Bronchial epithelial cell (primary cell): ENCODE measurements around the gene STK31. TPM values are rescaled to one million over a fixed set of nuclear protein-coding genes. Genes with fewer than 3 reads are reported as not detected.
"Not testable (repeated sequence)": the region's sequence is repeated elsewhere in the genome, so short reads cannot be mapped to it uniquely, and the experiment has no call there.

ENCODE experiments used
- DNase-seq: peaks from one replicate; pipeline ENCODE4 v3.0.0-alpha.2; 2010; ENCODE audit warnings: low read depth
- FAIRE-seq: peaks from 2 replicates; lab custom pipeline; 2011; peaks lifted over from hg19 to GRCh38; lab: Jason Lieb, UNC
- H3K27me3 ChIP-seq: 2 replicates; pipeline ENCODE4 v1.5.1; 2011; ENCODE audit warnings: low read length; ENCODE audit not compliant: control insufficient read depth, insufficient read depth
- H3K36me3 ChIP-seq: 2 replicates; pipeline ENCODE4 v1.5.1; 2011; ENCODE audit warnings: low read length; ENCODE audit not compliant: control insufficient read depth, insufficient read depth
- H3K4me3 ChIP-seq: 2 replicates; pipeline ENCODE4 v1.5.1; 2011; ENCODE audit warnings: mild to moderate bottlenecking, low read depth, low read length, control low read depth
- total RNA-seq: library from RNA; depleted of rRNA; stranded (reverse); fragments of >200 nt; gene quantifications from 2 replicates; pipeline ENCODE4 v1.2.1, GENCODE V29; 2014
- TF ChIP-seq, protein P1 (sequence below): IDR thresholded peaks from 2 replicates; pipeline ENCODE4 v1.5.1; 2011; ENCODE audit warnings: mild to moderate bottlenecking, moderate library complexity, low read length, control low read depth, inconsistent platforms; ENCODE audit not compliant: insufficient read depth, severe bottlenecking

Gene STK31
- total RNA-seq, 1 donor from 2014 or later: under 0.01 TPM

DNA sequence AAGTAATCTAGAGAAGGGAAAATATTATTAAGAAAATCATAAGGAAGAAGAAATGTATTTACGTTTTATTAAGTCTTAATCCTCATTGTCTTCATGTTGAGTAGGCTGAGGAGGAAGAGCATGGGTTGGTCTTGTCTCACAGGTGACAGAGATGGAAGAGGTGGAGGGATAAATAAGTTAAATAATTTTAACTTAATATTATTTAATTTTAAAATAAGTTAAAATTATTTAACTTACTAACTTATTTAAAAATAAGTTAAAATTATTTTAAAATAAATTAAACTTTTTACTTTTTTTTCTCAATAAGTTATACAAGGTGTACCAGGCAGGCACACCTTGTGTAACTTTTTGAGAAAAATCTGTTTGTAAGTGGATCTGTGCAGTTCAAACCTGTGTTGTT, 36.6 kb downstream of the STK31 start:
- no peak for FAIRE-seq
- TF ChIP-seq, protein P1, sequence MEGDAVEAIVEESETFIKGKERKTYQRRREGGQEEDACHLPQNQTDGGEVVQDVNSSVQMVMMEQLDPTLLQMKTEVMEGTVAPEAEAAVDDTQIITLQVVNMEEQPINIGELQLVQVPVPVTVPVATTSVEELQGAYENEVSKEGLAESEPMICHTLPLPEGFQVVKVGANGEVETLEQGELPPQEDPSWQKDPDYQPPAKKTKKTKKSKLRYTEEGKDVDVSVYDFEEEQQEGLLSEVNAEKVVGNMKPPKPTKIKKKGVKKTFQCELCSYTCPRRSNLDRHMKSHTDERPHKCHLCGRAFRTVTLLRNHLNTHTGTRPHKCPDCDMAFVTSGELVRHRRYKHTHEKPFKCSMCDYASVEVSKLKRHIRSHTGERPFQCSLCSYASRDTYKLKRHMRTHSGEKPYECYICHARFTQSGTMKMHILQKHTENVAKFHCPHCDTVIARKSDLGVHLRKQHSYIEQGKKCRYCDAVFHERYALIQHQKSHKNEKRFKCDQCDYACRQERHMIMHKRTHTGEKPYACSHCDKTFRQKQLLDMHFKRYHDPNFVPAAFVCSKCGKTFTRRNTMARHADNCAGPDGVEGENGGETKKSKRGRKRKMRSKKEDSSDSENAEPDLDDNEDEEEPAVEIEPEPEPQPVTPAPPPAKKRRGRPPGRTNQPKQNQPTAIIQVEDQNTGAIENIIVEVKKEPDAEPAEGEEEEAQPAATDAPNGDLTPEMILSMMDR: no peak
- Histone ChIP-seq H3K36me3 (no peaks in the 10 kb centered on the region), H3K4me3 (no peak overlapping the region), H3K27me3 (no peaks in the 10 kb centered on the region)
- no peak for DNase-seq

DNA sequence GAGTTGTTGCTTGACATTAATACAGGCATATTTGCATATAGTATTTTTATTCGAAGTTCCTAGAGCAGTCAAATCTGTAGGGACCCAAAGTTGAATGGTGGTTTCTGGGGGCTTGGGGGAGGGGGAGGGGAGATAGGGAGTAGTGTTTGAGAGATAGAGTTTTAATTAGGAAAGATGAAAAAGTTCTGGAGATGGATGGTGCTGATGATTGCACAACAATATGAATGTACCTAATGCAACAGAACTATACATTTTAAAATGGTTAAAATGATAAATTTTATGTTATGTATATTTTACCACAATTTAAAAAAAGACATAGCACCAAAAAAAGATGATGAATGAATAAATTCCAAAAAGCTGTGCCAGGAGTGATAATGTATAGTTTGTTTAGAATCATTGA, 41.8 kb downstream of the STK31 start:
- H3K36me3 ChIP-seq: no peaks in the 10 kb centered on the region
- H3K4me3 ChIP-seq: no peak overlapping the region
- TF ChIP-seq, protein P1: no peak
- DNase-seq (no peak), FAIRE-seq (no peak)
- no peaks in the 10 kb centered on the region for H3K27me3 ChIP-seq

DNA sequence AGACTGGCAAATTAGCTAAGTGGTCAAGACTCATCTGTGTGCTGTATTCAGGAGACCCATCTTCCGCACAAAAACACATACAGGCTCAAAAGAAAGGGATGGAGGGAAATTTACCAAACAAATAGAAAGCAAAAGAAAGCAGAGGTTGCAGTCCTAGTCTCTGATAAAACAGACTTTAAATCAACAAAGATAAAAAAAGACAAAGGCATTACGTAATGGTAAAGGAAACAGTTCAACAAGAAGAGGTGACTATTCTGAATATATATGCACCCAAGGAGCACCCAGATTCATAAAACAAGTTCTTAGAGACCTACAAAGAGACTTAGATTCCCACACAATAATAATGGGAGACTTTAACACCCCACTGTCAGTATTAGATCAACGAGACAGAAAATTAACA, 48.8 kb downstream of the STK31 start:
- FAIRE-seq, H3K36me3 ChIP-seq, H3K4me3 ChIP-seq, H3K27me3 ChIP-seq: not testable (repeated sequence)
- peak; percentile 22 for DNase-seq

DNA sequence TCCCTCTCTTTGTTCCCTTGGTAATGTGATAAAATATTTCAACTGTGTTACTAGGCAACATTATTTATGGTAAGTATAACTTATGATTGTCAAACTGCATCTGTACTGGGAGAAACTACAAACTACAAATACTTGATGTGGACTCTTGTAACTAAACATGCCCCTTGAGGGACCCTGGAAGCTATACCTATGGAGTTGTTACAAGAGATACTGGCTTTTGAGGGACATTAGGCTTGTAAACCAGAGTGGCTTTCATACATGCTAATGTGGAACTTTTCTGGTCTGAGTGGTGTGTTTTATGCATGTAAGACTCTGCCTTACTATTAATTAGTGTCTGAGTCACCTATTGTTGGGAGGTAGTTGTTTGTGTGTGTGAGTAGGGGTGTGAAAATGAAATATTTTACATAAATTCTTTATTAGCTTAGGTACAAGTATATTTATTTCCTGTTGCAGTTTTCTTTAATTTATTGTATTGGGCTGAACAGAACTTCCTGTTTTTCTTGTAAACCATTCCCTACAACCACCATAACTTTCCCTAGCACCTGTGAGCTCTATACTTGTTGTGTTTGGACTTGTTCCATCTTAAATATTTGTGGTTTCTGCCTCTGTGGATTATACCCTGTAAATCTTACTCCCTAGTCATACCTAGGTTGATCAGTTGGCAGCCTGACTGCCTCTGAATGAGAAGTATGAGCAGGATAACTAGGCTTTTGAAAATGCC, 49.8 kb downstream of the STK31 start:
- TF ChIP-seq, protein P1: no peak
- FAIRE-seq: no peak
- H3K36me3 ChIP-seq: no peaks in the 10 kb centered on the region
- no peak overlapping the region for H3K4me3 ChIP-seq
- peak; percentile 92 for DNase-seq
- no peaks in the 10 kb centered on the region for H3K27me3 ChIP-seq

DNA sequence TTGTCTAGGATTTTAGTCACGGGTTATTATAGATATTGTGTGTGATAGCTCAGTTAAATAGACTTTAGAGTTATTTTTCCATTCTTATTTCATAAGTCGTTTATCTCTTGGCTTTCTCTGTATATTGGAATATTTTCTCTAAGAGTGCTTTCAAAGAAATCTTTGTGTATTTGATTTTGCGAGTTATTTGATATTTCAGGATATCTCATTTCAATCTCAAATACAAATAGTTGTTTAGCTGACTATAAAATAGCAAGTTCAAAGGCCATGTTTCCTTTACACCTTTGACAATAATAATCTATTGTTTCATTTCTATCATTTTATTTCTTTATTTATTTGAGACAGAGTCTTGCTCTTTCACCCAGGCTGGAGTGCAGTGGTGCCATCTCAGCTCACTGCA, 55.9 kb downstream of the STK31 start:
- FAIRE-seq (no peak), DNase-seq (no peak)
- H3K4me3 ChIP-seq: no peak overlapping the region
- H3K27me3 ChIP-seq: no peaks in the 10 kb centered on the region
- TF ChIP-seq, protein P1: no peak
- H3K36me3 ChIP-seq: no peaks in the 10 kb centered on the region

DNA sequence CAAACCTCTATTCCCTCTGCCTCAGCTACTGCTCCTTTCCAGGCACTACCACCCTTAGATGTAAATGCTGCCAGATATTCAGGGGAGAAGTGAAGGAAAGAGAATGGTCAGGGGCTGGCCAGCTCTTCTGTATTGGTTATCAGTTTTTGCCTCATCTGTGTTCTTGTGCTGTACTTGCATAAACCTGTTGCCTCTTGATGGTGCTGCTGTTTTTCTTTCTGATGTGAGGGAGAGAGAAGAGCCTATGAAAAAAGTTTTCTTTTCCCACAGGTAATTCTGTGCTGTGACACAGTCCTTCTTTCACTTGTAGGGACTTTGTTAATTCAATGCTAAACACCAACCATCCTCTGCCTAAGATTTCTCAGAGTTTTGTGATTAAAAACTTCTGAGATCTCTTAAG, 57.5 kb downstream of the STK31 start:
- no peak for FAIRE-seq
- H3K4me3 ChIP-seq: no peak overlapping the region
- H3K27me3 ChIP-seq: no peaks in the 10 kb centered on the region
- no peak for DNase-seq
- H3K36me3 ChIP-seq: no peaks in the 10 kb centered on the region
- TF ChIP-seq, protein P1: no peak
